Stimulated activated CD8-positive, alpha-beta memory T cell treated with anti-CD3 and anti-CD28 coated beads, Interleukin-4, amount 100 ng/mL, for 48 hours (primary cell): ENCODE results near the gene DNAJA4.
"Not testable (repeated sequence)": the region's sequence is repeated elsewhere in the genome, so short reads cannot be mapped to it uniquely, and the experiment has no call there.

Source experiments
- DNase-seq: peaks from one replicate; pipeline ENCODE4 v3.0.0-alpha.2; 2020

Gene DNAJA4

DNA sequence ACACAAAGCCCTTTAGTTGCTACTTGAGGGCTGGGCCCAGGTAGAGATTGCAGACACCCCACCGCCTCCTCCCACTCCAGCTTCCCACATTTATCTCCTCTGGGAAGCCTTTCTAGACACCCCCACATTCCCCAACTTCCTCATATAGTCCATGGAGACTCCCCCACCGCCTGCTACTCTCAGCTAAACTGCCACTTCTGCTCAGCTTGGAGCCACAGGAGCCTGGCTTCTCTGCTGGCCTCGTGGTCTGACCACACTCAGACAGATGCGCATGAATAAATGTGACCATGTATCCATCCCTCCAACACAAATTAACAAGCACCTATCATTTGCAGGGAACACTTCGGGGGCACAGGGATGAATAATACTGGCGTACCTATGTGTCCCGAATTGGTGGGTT, 19.5 kb upstream of the DNAJA4 start:
- DNase-seq: no peak

DNA sequence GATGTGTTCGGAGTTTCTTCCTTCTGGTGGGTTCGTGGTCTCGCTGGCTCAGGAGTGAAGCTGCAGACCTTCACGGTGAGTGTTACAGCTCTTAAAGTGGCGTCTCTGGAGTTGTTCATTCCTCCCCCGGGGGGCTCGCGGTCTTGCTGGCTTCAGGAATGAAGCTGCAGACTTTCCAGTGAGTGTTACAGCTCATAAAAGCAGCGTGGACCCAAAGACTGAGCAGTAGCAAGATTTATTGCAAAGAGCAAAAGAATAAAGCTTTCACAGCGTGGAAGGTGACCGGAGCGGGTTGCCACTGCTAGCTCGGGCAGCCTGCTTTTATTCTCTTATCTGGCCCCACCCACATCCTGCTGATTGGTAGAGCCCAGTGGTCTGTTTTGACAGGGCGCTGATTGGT, 19.0 kb upstream of the DNAJA4 start:
- not testable (repeated sequence) for DNase-seq

DNA sequence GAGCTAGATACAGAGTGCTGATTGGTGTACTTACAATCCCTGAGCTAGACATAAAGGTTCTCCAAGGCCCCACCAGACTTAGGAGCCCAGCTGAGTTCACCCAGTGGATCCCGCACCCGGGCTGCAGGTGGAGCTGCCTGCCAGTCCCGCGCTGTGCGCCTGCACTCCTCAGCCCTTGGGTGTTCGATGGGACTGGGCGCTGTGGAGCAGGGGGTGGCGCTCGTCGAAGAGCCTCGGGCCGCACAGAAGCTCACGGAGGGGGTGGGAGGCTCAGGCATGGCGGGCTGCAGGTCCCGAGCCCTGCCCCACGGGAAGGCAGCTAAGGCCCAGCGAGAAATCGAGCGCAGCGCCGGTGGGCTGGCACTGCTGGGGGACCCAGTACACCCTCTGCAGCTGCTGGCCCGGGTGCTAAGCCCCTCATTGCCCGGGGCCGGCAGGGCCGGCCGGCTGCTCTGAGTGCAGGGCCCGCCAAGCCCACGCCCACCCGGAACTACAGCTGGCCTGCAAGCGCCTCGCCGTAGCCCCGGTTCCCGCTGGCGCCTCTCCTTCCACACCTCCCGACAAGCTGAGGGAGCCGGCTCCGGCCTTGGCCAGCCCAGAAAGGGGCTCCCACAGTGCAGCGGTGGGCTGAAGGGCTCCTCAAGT, 18.3 kb upstream of the DNAJA4 start:
- not testable (repeated sequence) for DNase-seq

DNA sequence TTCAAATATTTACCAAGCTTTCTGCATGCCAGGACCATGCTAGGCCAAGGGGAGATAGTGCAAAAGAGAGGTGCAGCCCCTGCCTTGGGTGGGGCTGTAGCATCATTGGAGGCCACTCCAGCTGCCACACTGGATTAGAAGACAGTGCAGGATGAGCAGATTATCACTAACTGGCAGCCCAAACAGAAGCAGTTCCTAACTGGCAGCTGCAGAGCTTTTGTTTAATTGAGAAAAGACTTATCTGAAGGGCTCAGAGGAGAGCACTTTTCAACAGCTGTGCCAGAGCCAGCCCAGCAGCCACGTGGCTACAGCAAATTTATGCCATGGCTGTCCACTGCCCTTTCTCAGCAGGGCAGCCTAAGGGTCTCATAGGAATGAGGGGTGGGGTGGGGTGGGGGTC, 16.5 kb upstream of the DNAJA4 start:
- no peak for DNase-seq

DNA sequence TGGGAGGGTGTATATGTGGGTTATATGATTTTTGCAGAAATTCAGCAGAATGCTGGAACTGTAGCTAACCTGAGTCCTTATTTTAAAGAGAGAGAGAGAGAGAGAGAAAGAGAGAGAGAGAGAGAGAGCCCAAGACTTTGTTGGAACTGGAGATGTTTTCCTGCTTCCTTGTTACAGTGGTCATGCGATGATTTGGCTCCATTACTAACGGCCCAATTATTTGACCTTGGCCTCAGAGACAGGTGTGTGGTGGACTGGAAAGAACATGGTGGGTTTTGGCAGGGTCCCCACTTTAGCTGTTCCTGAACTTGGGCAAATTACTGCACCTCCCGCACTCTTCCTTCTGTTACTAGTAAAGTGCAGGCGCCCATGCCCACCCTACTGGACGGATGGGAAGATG, 15.2 kb upstream of the DNAJA4 start:
- no peak for DNase-seq

DNA sequence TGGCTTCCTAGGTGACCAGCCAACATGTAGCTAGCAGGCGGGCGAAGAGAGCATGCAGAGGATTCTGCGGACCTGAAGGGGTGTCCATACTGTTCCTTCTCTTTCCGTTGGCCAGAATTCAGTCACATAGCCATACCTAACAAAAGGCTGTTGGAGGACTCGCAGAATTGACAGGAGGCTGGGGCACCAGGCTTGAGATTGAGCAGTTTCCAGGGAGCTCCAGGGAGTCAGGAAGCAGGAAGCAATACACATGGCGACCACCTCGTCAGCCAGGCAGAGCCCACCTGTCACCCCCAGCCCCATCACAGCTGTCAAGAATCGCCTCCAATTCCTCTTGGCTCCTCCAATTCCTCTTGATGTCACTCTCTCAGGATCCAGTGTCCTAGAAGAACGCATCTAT, 13.2 kb upstream of the DNAJA4 start:
- no peak for DNase-seq

DNA sequence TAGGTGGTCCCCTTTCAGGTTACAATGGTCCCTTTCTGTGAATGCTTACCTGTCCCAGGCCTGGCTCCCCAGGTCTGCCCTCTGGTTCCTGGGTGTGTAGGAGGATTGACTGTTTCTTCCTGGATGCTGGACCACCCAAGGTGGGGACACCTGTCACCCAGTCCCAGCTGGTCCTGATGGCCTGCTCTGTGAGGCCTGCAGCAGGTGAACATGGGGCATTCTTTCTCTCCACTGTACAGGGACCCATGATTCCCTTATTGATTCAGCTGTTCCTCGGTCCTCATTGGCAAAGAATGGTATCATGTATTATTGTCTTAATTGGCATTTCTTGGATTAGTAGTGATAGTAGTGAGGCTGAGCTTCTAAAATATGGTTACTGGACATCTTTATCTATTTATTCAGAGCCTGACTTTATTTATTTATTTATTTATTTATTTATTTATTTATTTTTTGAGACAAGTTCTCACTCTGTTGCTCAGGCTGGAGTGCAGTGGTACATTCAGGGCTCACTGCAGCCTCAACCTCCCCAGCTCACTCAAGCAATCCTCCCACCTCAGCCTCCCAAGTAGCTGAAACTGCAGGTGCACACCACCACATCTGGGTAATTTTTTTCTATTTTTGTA, 8.8 kb upstream of the DNAJA4 start:
- no peak for DNase-seq

DNA sequence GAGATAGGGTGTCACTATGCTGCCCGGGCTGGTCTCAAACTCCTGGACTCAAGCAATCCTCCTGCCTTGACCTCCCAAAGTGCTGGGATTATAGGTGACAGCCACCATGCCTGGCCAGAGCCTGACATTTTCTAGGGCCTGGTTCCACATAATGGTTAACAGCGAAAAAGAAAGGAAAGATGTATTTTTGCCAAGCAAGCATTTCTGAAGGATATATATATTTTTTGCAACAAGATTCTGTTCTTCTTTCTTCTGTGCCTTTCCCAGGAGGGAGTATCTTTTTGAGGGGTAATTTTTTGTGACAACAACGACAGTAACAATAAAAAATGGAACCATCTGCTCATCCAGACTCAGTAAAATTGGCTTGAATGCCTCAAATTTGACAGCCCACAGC, 8.3 kb upstream of the DNAJA4 start:
- no peak for DNase-seq

DNA sequence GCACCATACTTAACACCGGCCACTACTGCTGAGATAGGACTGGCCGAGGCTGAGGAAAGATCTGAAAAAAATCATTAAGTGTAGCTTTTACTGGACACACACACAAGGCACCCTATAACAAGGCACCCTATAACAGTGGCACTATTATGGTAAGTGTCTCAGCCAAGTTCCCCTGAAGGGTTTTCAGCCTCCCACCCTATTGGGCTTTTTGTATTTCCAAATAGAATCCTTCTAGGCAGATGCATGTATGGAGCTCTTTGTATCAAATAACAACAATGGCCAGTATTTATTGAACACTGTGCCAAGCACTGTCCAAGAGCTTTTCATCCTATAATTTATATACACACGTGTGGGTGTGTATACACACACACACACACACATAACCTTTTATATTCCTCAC, 6.7 kb upstream of the DNAJA4 start:
- no peak for DNase-seq

DNA sequence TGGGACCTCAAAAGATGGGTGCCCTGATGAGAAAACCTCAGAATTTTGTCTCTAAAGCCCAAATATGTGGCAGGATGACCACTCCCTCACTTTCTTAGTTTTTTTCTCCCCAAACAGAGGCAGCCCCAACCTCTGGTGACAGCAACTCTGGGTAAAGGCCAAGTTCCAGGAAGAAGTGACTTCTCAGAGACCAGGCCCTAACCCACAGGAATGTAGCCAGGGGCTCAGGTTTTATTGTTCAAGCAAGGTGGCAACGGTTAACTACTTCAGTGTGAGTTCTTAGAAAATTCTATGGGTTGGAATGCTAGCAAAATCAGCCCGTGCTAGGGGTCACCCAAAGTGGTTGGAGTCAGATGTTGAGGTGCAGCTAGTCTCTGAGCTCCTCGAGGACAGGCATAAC, 5.1 kb upstream of the DNAJA4 start:
- DNase-seq: no peak

DNA sequence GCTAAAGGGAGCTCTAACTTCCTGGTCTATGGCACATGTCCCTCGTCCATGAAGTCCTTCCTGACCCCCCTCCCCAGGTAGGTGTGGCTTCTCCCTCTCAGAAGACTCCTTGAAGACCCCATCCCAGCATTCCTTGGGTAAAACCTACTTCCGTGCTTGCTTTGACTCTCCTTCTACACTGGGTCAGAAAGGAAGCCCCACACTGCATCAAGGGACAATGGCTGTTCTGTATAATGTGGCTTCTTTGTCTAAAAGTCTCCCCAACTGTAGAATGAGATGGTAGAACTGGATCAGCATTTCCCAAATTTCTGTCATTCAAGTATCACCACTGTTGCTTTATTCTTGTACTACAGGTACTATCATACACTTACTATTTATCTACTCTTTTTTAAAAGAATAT, 3.9 kb upstream of the DNAJA4 start:
- no peak for DNase-seq

DNA sequence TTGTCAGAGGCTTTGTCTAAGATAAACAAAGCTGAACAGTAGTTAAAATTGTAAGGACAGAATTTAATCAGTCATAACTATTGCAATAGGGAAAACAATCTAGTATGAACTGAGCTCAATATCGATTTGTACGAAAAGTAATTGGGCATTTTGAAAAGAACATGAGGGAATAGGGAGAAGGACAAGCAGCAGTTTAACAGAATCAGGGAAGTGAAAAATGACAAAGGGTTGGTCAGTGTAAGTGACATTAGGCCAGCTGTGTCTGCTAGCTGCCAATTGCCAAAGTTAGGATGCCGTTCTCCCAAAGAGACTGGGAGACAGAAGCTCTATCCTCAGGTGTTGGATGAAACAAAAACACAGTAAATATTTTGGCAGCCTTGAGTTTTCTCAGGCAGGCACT, 3.3 kb upstream of the DNAJA4 start:
- no peak for DNase-seq

DNA sequence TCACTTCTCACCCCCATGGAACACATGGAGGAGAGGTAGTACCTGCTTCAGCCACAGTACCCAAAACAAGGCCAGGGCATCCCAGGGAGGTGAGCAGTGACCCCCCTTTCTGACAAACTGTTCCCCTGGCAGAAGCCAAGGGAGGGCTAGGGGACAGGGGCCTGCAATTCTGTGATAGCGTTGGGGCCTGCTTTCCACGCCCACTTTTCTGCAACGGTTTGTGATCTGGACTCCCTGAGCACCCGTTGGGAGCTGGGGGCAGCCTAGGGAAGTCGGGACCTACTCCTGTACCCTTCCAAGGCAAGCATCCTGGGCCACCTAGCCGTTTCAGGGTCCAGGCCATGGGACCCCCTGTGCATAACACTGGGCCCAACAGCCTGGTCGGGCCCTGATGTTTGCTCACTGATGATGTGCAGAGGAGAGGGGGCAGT, 996 bp upstream of the DNAJA4 start:
- no peak for DNase-seq

DNA sequence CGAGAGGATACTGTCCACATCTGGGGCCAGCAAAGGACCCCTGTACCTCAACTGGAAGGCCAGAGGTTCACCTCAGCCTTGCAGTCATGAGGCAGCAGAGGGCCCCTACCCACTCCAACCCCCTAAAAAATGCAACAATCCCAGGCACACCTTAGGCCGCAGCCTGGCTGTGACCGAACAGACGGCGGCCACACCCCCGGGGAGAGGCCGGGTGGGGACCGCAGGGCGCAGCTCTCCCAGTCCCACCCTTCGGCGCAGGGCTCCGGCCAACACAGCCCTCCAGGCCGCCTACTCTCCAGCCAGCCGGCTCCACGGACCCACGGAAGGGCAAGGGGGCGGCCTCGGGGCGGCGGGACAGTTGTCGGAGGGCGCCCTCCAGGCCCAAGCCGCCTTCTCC, 457 bp upstream of the DNAJA4 start:
- no peak for DNase-seq

DNA sequence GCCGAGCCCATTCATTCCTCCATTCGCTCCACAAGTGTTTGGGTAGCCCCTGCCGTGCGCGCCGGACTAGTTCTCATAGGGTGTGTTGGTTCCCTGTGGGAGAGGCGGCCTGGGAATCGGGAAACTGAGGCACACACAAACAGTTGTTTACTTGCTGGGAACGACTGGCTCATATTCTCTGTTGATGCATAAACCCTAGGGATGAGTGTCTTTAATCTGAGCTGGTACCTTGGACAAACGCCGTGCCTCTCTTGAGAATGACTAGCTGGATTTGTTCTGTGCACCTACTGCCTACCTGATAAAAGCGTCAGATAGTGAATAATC, 737 bp downstream of the DNAJA4 start:
- DNase-seq: no peak

DNA sequence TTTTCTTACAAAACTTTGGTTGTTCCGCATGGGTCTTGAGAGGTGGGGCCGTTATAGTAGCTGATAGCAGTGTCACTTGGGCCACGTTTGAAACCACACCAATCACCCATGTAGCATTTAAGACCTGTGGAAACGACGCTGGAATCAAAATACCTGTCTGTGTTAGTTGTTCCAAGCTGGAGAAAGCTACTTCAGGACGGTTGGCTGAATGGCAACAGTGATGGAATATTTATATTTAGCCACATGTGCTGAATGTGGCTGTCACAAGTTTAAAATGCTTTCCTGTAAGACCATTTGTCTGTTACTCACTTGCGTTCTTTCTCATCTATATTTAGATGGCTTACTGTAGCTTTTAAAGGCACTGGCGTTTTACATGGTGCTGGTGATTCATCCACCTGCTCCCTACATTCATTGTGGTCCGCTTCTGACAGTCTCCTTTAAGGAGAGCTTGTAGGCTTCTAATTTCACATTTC, 1.4 kb downstream of the DNAJA4 start:
- DNase-seq: no peak

DNA sequence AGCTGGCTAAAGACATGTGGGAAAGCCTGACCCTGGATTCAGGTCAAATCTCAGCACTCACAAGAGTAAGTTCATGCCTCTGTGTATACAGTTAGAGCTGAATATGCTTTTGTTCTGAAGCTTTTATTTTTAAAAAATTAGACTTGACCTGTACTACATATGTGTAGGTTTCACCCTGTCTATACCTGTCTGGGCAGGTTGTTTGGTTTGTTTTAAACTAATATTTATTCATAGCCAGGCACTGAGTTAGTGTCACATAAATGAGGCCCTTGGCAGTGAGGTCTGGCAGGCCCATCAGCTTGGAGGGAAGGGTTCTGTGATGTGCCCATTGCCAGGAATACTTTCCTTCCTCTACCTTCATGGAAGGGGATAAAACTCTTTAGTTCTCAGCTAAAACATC, 1.9 kb downstream of the DNAJA4 start:
- DNase-seq: no peak

DNA sequence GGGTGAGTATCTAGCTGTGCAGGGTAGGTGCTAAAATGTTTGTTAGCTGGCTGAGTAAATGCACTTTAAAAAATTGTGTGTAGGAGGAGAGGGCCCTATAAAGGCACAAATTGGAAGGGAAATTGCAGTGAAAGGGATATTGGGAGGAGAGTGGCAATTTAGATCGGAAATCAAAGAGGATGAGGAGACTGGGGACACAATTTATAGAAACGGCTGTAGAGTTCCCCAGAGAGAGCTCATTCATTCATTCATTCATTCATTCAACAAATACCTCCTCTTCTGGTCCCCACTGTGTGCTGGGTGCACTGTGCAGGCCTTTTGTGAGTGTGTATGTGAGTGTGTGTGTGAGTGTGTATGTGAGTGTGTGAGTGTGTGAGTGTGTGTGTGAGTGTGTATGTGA, 2.4 kb downstream of the DNAJA4 start:
- DNase-seq: no peak

DNA sequence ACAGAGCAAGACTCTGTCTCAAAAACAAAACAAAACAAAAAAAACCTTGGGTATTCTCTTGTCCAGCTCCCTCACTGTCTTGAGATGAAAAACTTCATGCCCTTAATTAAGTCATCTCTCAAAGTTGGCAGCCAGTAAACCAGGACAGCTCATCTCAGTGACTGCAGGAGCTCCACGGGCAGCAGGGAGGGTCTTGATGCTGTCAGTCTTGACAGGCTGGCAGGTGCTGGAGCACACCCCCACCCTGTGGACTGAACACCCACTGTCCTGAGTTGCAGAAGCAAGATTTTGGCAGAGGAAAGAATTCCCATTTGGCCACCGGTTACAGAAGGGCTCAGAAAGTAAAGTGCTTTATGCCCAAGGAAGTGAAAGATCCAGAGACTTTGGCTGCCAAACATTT, 8.0 kb downstream of the DNAJA4 start:
- DNase-seq: no peak

DNA sequence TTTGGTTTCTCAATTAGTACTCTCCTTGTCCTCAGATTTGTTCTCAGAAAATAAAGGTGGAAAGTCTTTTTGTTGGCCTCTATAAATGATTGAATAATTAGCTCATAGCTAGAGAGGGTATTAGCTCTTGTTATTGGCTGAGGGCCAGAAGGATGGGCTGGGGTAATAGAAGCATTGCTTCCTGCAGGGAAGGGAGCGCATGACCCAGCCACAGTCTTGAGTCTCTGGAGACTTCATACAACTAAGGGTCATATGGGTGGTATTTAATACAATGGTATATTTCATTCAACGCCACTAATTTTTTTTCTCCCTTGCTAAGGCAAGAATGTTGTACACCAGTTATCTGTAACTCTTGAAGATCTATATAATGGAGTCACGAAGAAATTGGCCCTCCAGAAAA, 8.4 kb downstream of the DNAJA4 start:
- DNase-seq: no peak

DNA sequence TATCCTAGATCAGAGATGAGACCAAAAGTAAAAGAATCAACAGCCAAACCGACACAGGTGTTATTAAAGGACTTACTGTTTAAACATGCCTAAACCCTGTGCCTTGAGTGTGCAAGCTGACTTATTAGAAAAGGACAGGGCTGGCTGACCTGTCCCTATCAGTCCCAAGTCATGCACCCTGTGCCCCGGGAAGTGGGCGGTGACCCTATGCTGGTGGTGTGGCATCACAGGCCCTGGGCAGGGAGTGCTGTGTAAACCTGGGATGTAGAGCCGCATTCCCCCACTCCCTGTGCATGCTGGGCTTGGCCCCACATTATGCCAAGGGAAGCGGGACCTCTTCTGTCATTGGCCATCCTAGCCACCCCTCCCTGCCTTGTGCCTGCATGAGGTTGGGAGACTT, 10.6 kb downstream of the DNAJA4 start:
- DNase-seq: no peak

DNA sequence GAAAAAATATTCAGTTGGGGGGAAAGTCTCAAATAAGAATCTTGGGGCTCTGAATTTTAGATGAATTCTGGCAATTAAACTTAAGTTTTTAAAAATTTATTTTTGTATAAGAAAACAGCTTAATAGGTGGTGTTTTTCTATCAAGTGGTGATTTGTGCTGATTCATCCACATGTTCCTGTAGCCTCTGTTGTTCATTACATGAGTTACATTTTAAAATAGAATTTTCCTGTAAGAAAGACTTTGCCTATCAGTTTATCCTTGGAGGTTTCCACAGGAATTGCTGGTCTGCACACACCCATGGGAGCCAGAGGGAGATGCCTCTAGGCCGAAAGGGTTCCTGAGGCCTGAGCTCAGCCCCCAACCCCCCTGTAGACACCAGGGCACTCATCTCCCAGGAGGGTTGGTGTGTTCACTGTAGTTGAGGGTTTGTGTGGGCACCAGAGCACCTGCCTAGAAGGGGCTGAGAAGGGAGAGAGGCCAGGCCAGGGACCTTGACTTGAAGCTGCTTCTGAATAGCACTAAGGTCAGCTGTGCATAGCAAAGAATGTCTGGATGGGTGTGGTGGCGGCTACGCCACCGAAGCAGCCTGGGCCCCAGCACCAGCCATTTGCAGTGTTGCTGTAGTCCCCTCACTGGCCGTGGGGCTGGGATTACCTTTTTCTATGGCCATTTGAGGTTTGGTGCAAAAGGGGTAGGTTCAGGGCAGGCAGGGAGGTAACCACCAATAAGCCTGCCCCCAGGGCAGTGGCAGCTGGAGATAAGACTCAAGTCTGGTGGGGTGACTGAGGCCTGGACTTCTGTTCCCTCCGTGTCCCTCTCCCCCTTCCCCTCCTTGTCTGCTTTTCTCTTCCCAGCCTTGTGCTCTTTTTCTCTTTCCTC, 11.9 kb downstream of the DNAJA4 start:
- no peak for DNase-seq

DNA sequence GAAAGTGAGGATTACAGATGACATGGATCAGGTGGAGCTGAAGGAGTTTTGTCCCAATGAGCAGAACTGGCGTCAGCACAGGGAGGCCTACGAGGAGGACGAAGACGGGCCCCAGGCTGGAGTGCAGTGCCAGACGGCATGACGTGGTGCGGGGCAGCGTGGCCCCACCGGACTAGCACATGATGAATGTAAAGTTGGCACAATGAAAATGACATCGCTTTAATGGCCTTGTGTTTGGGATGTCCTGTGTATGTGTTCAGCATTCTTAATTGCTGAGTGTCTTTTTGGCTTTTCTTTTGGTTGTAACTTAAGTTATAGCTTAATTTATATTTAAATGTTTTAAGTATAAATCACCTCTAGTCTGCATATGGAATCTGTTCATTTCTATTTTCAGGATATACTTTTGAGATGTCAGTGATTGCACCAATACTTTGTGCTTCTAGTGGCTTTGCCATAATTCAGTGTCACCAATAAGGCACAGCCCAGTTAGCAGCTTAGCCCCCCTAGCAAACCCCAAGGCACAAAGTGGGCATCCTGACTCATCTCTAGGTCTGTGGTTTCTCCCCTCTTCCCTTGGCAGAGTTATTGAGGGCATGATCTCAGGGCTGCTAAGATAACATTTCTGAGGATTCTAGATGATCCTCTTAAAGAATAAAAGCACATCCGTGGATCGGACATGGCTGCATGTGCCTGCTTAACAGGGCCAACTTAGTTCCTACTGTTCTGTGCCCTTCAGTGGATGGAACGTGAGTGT, 16.1 kb downstream of the DNAJA4 start:
- DNase-seq: no peak

DNA sequence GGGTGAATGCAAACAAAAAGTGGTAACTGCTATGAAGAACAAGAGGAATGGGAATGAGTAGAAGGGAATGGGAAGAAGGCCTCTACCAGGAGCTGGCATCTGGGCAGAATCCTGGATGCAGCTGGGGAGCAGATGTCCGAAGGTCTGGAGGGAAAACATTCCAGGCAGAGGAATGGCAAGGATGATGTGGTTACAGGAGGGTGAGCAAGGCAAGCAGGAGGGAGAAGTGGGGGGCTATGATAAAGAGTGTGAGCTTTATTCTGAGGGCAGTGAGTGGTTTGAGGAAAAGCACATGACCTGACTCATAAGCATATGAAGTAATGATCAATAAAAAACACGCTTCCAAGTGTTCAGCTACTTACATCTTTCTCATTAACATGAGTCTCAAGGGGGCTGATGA, 18.0 kb downstream of the DNAJA4 start:
- DNase-seq: no peak
